A673 (cell line): ENCODE measurements around the gene GOLGA8S. TPM values are rescaled to one million over a fixed set of nuclear protein-coding genes. Genes with fewer than 3 reads are reported as not detected.
"Not testable (repeated sequence)": the region's sequence is repeated elsewhere in the genome, so short reads cannot be mapped to it uniquely, and the experiment has no call there.

ENCODE experiments used
- BruUV-seq: library from RNA; stranded (reverse); fragments of 400-500 nt; replicated peaks from 2 replicates; lab custom pipeline; 2021; lab: Mats Ljungman, UMichigan
- CTCF ChIA-PET: fragments of 300-600 bp; sonication (Branson Sonifier 250); formaldehyde crosslinking; loops from one replicate; lab custom pipeline; 2022; ENCODE audit warnings: antibody characterized with exemption; lab: Charles Lee
- POLR2A ChIA-PET: fragments of 300-600 bp; sonication (Branson Sonifier 250); formaldehyde crosslinking; loops from one replicate; lab custom pipeline; 2022; ENCODE audit warnings: antibody characterized with exemption; ENCODE audit not compliant: low non-redundant PET; lab: Charles Lee
- DNase-seq: peaks from one replicate; pipeline ENCODE4 v3.0.0-alpha.2; 2015; ENCODE audit warnings: low spot score
- H3K27ac ChIP-seq: fragments of 200-600 bp; sonication (generic); 2 replicates; pipeline ENCODE4 v1.5.1; 2016; ENCODE audit warnings: mixed run types, low read depth, mild to moderate bottlenecking, mixed read lengths, antibody characterized with exemption, low read length; ENCODE audit not compliant: poor library complexity, severe bottlenecking
- H3K27me3 ChIP-seq: fragments of 200-600 bp; sonication (generic); replicated peaks from 2 replicates; pipeline ENCODE4 v1.6.1; 2017; ENCODE audit warnings: mixed run types, low read depth, mild to moderate bottlenecking, mixed read lengths, antibody characterized with exemption, low read length; ENCODE audit not compliant: insufficient read depth, poor library complexity
- H3K36me3 ChIP-seq: fragments of 200-600 bp; sonication (generic); 2 replicates; pipeline ENCODE4 v1.6.1; 2016; ENCODE audit warnings: mixed run types, mild to moderate bottlenecking, mixed read lengths, antibody characterized with exemption, low read length; ENCODE audit not compliant: insufficient read depth, poor library complexity, severe bottlenecking
- H3K4me1 ChIP-seq: fragments of 200-600 bp; sonication (generic); 2 replicates; pipeline ENCODE4 v1.6.1; 2017; ENCODE audit warnings: mixed run types, mild to moderate bottlenecking, mixed read lengths, antibody characterized with exemption, low read length; ENCODE audit not compliant: insufficient read depth, poor library complexity, severe bottlenecking
- H3K4me3 ChIP-seq: fragments of 200-600 bp; sonication (generic); 2 replicates; pipeline ENCODE4 v1.5.1; 2016; ENCODE audit warnings: low read depth, mixed run types, mild to moderate bottlenecking, mixed read lengths, low read length; ENCODE audit not compliant: poor library complexity, severe bottlenecking
- H3K9me3 ChIP-seq: fragments of 200-600 bp; sonication (generic); 2 replicates; pipeline ENCODE4 v1.6.1; 2016; ENCODE audit warnings: mixed run types, low read depth, mild to moderate bottlenecking, mixed read lengths, antibody characterized with exemption, low read length; ENCODE audit not compliant: poor library complexity, severe bottlenecking
- EZH2 ChIP-seq: fragments of 200-600 bp; sonication (generic); IDR thresholded peaks from 2 replicates; pipeline ENCODE4 v1.6.1; 2017; ENCODE audit warnings: borderline replicate concordance, low read depth, mild to moderate bottlenecking, mixed read lengths, antibody characterized with exemption, low read length; ENCODE audit not compliant: poor library complexity, severe bottlenecking
- intact Hi-C: fragments of 100-400 bp; cut with micrococcal nuclease; formaldehyde crosslinking; loops from one replicate; pipeline ENCODE4 v1.10.0; 2022; ENCODE audit not compliant: unreplicated experiment
- total RNA-seq: library from RNA; stranded (reverse); gene quantifications from 2 replicates; pipeline ENCODE4 v1.2.3, GENCODE V29; 2021
- TF ChIP-seq, protein P1 (sequence below): fragments of 300-800, 200-600 bp; sonication (generic); conservative IDR thresholded peaks from 2 replicates; pipeline ENCODE4 v1.5.1; 2017; ENCODE audit warnings: low read depth, mild to moderate bottlenecking, antibody characterized with exemption, low read length, moderate library complexity, mixed read lengths

Gene GOLGA8S
- total RNA-seq, 1 experiment from 2014 or later: not detected

- no peak for DNase-seq
- H3K4me3 ChIP-seq: no peak overlapping the region
- intact Hi-C loops: no loop called here
- no peaks in the 10 kb centered on the region for H3K27me3 ChIP-seq
- no peaks in the 10 kb centered on the region for H3K36me3 ChIP-seq
- BruUV-seq: no TSS peak
- H3K4me1 ChIP-seq: no peaks in the 10 kb centered on the region
- POLR2A ChIA-PET: no interaction called here
- TF ChIP-seq, protein P1, sequence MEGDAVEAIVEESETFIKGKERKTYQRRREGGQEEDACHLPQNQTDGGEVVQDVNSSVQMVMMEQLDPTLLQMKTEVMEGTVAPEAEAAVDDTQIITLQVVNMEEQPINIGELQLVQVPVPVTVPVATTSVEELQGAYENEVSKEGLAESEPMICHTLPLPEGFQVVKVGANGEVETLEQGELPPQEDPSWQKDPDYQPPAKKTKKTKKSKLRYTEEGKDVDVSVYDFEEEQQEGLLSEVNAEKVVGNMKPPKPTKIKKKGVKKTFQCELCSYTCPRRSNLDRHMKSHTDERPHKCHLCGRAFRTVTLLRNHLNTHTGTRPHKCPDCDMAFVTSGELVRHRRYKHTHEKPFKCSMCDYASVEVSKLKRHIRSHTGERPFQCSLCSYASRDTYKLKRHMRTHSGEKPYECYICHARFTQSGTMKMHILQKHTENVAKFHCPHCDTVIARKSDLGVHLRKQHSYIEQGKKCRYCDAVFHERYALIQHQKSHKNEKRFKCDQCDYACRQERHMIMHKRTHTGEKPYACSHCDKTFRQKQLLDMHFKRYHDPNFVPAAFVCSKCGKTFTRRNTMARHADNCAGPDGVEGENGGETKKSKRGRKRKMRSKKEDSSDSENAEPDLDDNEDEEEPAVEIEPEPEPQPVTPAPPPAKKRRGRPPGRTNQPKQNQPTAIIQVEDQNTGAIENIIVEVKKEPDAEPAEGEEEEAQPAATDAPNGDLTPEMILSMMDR: no peak
- no peak for TF ChIP-seq EZH2
- no peaks in the 10 kb centered on the region for H3K9me3 ChIP-seq
- CTCF ChIA-PET: no interaction called here
- no peak overlapping the region for H3K27ac ChIP-seq
These were observed 57.3 kb downstream of the GOLGA8S start for GRCh38 chr15:23411841-23412240.

DNA sequence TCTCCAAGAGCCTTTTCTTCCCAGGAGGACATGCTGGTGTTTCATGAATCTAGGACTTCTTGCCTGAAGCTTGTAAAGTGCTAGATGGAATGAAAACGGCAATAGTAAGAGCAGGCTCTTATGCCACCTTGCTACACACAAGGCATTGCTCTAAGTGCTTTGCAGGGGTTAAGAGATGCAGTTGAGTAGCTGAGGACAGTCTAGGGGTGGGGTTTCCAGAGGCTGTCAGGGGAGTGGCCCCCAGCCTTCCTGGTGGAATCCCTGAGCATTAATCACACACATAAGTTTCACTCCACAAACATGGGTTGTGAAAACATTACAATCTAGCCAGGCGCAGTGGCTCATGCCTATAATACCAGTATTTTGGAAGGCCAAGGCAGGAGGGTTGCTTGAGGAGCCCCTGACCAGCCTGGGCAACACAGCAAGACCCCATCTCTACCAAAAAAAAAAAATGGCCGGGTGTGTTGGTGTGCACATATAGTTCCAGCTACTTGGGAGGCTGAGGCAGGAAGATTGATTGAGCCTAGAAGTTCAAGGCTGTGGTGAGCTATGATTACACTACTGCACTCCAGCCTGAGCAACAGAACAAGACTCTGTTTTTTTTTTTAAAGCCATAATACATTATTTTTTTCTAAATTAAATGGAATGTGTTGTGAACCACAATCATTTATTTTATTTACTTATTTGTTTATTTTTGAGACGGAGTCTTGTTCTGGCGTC, 58.5 kb downstream of the GOLGA8S start:
- H3K4me3 ChIP-seq, H3K27me3 ChIP-seq, H3K4me1 ChIP-seq, CTCF ChIA-PET, H3K36me3 ChIP-seq, BruUV-seq, intact Hi-C loops, H3K27ac ChIP-seq, DNase-seq, H3K9me3 ChIP-seq, POLR2A ChIA-PET: not testable (repeated sequence)

Other genes starting within 250 kb of the GOLGA8S start
- gene GOLGA6L1, start 217.9 kb upstream of the GOLGA8S start, total RNA-seq: not detected in 2 replicates
- gene GOLGA6L26, start 20.6 kb upstream of the GOLGA8S start, total RNA-seq: not detected in 2 replicates
- gene GOLGA6L2, start 92.5 kb downstream of the GOLGA8S start, total RNA-seq: not detected in 2 replicates
- not detected in 2 replicates for gene MKRN3, start 210.9 kb downstream of the GOLGA8S start, total RNA-seq